NCI-H82 treated with DMSO at 0.1 percent for 48 hours (cell line): ENCODE measurements around the gene ZNF415.
"Not testable (repeated sequence)": the region's sequence is repeated elsewhere in the genome, so short reads cannot be mapped to it uniquely, and the experiment has no call there.

Source experiments
- DNase-seq: peaks from one replicate; lab custom pipeline; 2025; ENCODE audit not compliant: unreplicated experiment; lab: John Stamatoyannopoulos, UW

ZNF415 gene

DNA sequence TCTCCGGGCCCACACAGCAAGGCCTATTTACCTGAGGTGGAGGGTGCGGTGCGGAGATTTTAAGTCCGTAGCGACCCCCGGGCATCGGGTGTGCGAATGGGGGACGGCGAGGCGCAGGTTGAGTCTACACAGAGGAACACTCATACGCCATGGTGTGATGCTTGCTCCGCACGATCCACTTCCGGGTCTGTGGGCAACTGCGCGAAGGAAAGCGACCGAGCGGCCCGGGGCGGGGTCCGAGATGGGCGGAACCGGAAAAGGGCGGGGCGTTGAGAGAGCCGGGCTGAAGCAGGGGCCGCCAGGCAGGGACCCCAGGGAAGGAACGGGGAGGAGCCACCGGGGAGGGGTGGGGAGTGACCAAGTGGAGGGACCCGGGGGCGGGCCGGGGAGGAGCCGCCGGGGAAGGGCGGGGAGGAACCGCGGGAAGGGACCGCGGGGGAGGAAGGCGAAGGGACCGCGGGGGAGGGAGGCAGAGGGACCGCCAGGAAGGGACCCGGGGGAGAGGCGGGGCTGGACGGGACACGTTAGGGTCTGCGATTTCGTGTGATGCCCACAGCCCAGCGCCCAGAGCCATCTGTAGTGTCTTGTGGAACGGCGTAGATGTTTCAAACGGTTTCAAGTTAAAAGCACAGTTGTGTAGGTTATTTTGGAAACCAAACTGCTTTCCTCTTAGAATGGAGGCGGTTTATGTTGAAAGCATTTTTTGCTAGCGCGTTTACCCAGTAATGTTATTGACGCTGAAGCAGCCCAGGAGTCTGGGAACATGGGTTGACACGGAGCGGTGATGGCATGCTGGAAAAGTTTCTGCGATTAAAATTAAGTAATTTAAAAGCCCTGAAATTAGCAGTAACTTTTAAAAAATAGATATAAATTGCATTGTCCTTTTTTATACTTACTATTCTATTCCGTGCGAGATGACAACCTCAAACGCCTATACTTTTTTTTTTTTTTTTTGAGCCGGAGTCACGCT lies 29.2 kb downstream of the ZNF415 start, which contains the start of gene ZNF160:
Gene ZNF160 (minus strand): TSS at position 189 of the 970 bp plus-strand sequence. CDS start 17,146 bp downstream, outside the sequence.
- DNase-seq: peak; percentile 93

DNA sequence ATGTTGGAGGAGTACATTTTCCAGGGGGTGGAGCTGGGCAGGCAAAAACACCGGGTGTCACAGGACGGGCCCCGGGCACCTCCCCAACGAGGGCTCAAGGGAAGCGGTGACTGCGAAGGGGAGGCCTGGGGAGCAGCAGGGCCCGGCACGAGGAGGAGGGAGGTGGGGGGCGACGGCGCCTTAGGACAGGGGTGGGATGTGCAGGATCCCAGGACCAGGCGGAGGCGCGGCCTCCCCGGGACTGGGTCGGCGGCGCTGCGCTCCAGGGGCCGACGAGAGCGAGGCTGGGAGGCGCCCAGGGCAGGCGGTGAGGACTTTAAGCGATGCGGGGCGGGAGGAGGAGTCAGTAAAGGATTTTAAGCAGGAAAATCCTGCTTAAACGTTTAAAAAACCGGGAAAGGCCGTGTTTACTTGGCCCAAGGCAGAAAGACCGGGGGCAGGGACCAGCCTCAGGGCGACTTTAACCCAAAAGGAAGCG lies 29.9 kb downstream of the ZNF415 start:
- DNase-seq: no peak

DNA sequence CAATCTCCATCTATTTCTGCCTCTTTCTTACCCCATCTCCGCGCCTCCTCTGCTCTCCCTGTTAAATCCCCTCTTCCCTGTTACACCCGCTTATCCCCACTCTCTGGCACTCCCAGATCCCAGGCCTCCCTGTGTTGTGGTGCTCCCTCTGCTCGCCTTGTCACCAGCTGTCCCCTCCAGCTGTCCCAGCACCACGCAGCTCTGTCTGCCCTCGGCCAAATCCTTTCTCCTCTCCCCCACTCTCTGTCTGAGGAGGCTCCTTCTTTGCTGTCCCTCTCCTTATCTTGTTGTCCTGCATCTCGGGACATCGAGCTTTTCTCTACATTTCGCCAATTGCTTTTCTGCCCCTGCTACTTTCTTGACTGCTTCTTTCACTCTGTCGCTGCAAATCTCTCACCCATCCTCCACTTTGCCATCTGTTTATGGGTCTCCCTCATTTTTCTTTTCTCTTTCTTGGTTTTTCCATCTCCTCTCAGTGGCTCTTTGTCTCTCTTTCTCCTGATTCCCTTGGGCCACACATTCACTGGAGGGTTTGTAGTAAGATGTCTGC lies 30.4 kb downstream of the ZNF415 start:
- peak; percentile 63 for DNase-seq

DNA sequence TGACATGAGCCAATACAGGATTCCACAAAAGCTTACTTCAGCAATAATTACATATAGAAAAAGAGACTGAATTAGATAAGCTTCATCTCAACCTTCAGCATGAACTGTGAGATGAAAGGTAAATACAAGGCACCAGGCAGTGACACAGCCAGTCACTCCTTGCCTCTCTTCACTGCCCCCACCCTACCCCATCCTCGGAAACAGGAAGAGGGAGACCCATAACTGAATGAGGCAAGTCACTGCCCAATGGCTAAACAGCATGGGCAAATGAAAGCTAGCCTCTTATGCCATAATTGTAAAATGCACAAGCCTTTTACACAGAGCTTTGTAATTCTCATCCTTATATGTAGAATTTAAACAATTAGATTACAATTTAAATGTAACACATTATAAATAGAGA lies 31.2 kb downstream of the ZNF415 start:
- DNase-seq: no peak

DNA sequence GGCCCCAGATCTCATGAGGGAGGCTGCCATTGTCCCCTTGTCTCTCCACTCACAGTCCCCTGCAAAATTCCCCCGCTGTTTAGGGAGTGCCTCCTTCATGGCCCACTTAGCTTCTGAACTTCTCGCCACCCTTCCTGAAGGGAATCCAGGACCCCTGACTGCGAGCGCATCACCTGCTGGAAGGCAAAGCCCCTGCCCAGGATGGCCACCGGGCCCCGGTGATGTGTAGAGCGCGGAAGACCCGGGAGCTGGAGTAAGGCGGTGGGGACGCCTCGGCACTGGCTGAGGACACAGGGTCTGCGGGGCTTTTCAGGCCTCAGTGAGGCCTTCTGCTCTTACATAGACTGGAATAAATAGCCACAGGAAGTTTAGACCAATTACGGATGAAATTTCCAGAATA lies 34.1 kb downstream of the ZNF415 start:
- not testable (repeated sequence) for DNase-seq

DNA sequence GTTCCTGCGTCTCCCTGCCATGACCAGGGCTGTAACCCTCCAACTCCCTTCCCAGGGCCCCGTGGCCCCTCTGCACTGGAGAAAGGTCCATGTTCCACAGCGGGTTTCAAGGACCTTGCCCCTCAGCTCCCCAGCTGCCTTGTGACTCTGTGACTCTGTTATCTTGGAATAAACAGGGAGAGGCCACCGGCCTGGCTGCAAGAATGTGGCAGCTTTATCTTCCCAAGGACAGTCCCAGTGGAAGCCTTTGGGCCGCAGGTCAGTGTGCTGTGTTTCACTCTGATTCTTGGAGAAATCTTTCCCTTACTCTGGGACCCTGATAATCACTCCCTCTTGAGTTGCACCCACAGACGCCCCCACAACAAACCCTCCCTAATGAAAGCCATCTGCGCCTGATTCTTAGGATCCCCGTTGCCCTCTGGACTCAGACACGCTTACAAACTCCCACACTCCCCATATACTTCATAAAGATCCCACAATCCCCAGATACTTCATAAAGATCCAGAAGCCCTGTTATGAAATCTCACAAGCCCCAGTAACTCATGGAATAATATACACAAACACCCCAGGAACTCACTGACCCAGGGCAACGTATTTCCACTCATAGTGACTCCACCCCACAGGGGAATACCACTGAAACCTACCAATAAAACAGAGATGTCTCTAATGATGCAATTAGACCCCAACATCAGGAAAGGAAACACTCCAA lies 35.6 kb downstream of the ZNF415 start:
- DNase-seq: not testable (repeated sequence)

GRCh38 chr19:53096579-53096978 lies 36.1 kb downstream of the ZNF415 start:
- DNase-seq: not testable (repeated sequence)

GRCh38 chr19:53094754-53095575 lies 37.7 kb downstream of the ZNF415 start:
- DNase-seq: no peak

DNA sequence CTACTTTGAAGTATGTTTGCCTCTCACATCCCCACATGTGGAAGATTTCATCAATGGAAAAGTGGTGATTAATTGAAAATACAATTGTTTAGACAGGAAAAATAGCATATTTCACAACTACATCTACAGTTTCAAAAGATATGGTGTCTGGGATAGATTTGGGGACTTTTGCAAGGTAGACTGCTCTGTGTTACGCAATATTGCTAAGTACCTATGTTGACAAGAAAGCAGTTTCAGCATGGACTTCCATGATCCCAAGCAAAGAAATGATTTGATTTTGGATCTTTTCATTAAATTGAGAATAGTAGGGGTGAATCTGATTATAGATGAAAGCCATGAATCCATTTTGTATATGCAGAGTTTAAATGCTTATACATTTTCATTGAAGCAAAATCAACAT lies 40.0 kb downstream of the ZNF415 start:
- no peak for DNase-seq

DNA sequence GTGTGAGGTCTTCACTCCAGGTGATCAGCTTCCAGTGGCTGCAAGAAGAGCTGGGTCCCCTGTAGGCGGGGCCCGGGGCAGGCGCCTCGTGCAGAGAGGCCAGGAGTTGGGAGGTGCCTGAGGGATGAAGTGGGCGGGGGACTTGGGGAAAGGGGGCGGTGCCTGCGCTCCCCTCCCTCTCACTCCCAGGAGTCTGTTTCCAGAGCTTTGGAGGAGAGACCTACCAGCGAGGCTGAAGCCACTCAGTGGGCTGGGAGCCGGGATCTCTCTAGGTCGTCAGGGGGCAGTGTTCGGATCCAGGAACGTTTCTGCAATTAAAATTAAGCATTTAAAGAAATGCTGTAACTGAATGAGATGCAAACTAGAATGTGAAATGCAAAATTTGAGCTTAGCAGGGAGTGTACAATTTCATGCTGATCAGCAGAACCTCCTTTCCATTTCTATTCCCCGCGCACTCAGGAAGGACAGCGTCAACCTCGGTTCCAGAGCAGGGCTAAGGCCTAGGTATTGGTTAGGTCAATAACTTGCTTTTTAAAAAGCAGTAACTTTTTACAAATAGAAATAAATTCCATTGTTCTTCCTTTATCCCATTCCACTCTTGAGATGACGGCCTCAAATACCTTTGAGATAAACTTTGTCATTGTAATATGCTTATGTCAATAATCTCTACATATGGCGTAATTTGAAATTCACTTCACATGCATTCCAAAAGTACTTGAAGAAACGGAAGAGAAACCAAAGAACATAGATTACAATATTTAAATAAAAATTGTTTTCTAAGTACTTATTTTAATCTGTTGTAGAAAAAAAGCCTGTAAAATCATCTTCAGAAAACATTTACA lies 41.1 kb downstream of the ZNF415 start:
- no peak for DNase-seq

DNA sequence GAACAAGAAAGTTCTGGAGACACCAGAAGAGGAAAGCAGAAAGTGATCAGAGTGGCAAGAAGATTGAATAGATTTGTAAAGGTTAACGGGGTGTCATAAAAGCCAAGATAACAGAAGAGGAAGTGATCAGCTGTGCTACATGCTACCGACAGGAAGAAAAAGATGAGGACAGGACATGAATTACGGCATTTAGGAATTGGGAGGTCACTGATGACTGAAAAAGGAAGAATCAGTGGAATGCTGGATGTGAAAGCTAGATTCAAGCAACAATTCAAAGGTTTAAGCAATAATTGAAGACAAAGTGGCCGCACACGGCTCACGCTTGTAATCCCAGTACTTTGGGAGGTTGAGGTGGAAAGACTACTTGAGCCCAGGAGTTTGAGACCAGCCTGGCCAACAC lies 44.6 kb downstream of the ZNF415 start:
- DNase-seq: no peak

- DNase-seq: no peak
Observed at GRCh38 chr19:53086949-53087348, 45.8 kb downstream of the ZNF415 start.

DNA sequence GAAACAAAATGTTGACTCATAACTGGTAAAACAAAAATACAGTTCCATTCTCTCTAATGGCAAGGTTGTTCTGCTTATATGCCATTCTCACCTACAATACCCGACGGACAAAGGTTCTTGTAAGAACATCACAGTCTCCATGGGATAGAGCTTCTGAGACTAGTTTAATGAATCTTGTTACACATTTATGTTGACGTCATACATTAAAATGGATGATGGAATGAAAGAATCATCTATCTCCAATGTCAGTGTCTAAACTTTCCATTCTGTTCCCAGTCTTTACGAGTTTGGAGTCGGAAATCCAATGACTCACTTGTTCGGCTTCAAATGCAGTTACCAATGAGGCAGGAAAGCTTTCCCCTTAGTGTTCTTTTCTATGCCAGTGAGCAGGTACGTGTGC lies 47.2 kb downstream of the ZNF415 start:
- DNase-seq: no peak

- DNase-seq: no peak
Observed at GRCh38 chr19:53082929-53083328, 49.8 kb downstream of the ZNF415 start.

- no peak for DNase-seq
Observed at GRCh38 chr19:53079313-53079924, 53.3 kb downstream of the ZNF415 start.

DNA sequence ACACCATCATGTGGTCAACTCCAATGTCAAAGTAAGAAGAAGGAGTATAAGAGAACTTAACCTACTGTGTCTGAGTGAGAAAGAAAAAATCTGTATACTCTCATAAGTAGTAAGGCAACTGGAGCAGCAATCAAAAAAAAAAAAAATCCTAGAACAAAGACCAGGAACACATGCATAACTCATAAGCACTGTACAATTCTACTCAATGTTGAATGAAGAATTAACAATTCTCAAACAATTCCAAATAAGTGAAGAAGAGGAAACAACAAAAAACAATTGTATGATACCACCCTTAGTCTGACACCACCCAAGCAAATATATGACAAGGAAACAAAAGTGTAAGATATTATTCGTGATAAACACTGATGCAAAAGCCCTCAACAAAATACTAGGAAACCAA lies 54.0 kb downstream of the ZNF415 start:
- DNase-seq: no peak

- DNase-seq: no peak
Observed at GRCh38 chr19:53076984-53077383, 55.7 kb downstream of the ZNF415 start.

DNA sequence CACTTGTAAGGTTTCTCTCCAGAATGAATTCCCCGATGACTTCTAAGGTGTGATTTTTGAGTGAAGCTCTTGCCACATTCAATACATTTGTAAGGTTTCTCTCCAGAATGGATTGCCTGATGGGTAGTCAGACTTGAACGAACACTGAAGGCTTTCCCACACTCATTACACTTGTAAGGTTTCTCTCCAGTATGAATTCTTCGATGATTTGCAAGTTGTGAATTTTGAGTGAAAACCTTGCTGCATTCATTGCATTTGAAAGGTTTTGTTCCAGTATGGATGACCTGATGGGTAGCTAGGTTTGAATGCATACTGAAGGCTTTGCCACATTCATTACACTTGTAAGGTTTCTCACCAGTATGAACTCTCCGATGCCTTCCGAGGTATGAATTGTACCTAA lies 63.9 kb downstream of the ZNF415 start:
- DNase-seq: no peak

- DNase-seq: no peak
Observed at GRCh38 chr19:53068199-53068598, 64.5 kb downstream of the ZNF415 start.
